Skeletal muscle tissue (tissue), 4 donors: Measurements from ENCODE around the gene ACACA. TPM values are rescaled to one million over a fixed set of nuclear protein-coding genes. Genes with fewer than 3 reads are reported as not detected.

Source experiments
- H3K27ac ChIP-seq: one replicate; pipeline ENCODE4 v1.7.0; 2013; ENCODE audit warnings: mild to moderate bottlenecking, low read depth, low read length, inconsistent platforms
- H3K27me3 ChIP-seq, 3 donors: one replicate each; pipeline ENCODE4 v1.7.0; 2013; ENCODE audit warnings: low read length in 3 of 3; ENCODE audit not compliant: control insufficient read depth in 3 of 3, insufficient read depth in 3 of 3
- H3K36me3 ChIP-seq, 3 donors: one replicate each; pipeline ENCODE4 v1.7.0; 2013; ENCODE audit warnings: low read length in 3 of 3; ENCODE audit not compliant: control insufficient read depth in 3 of 3, insufficient read depth in 3 of 3
- H3K4me1 ChIP-seq, 3 donors: one replicate each; pipeline ENCODE4 v1.7.0; 2013; ENCODE audit warnings: low read length in 3 of 3, mild to moderate bottlenecking in 3 of 3; ENCODE audit not compliant: control insufficient read depth in 3 of 3, insufficient read depth in 3 of 3
- H3K4me3 ChIP-seq, 3 donors: one replicate each; pipeline ENCODE4 v1.7.0; 2013; ENCODE audit warnings: low read length in 3 of 3
- H3K9ac ChIP-seq, 3 donors: one replicate each; pipeline ENCODE4 v1.7.0; 2013; ENCODE audit warnings: low read length in 3 of 3, mild to moderate bottlenecking in 3 of 3, moderate library complexity in 2 of 3, low read depth in 1 of 3
- H3K9me3 ChIP-seq, 3 donors: one replicate each; pipeline ENCODE4 v1.7.0; 2013; ENCODE audit warnings: low read length in 3 of 3; ENCODE audit not compliant: control insufficient read depth in 3 of 3
- total RNA-seq: library from RNA; depleted of rRNA; stranded (reverse); fragments of >200 nt; gene quantifications from one replicate; pipeline ENCODE4 v1.2.3, GENCODE V29; 2014
- donor health status: Osteomylitis.

ACACA gene
- total RNA-seq, 1 donor from 2014 or later, result 26.6 TPM

- Histone ChIP-seq H3K4me1 (peaks cover 4 to 11% (median 7%) of the 10 kb centered on the region in 3 donors), H3K27ac (peak overlapping the region; percentile 28)
Measured at GRCh38 chr17:37089956-37090355, 316.7 kb downstream of the ACACA start.

DNA sequence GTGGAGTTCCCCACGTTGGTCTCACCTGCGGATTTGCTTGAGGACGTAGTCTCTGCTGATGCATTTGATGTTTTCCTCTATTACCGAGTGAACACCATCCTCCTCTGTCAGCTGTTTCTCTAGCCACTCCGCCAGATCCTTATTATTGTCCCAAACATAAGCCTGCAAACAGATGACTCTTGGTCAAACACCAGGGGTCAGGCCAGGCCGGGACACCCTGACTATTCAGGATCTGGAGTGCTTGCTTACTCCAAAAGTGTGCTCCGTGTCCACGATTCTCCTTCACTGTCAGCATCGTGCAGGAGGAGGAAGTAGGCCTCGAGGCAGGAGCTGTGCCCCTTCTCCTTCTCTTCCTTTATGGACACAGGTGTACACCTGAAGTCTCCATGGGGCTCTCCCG, 317.7 kb downstream of the ACACA start:
- H3K4me3 ChIP-seq, result no peak overlapping the region
- H3K9me3 ChIP-seq, result no peaks in the 10 kb centered on the region
- no peaks in the 10 kb centered on the region for H3K27me3 ChIP-seq
- no peak overlapping the region for H3K9ac ChIP-seq
- H3K27ac ChIP-seq, result no peak overlapping the region
- H3K4me1 ChIP-seq, result peaks cover 4 to 11% (median 7%) of the 10 kb centered on the region in 3 donors
- H3K36me3 ChIP-seq, result peaks cover 33 to 47% (median 36%) of the 10 kb centered on the region in 3 donors

More at GRCh38 chr17:37089956-37090355, 316.7 kb downstream of the ACACA start:
- Histone ChIP-seq H3K4me3 (no peak overlapping the region), H3K36me3 (peaks cover 36 to 52% (median 36%) of the 10 kb centered on the region in 3 donors), H3K9ac (no peak overlapping the region), H3K9me3 (no peaks in the 10 kb centered on the region), H3K27me3 (no peaks in the 10 kb centered on the region)

GRCh38 chr17:37088459-37088858, 318.2 kb downstream of the ACACA start:
- peaks cover 33 to 42% (median 35%) of the 10 kb centered on the region in 3 donors for H3K36me3 ChIP-seq
- peaks cover 4 to 11% (median 7%) of the 10 kb centered on the region in 3 donors for H3K4me1 ChIP-seq
- H3K9me3 ChIP-seq, result no peaks in the 10 kb centered on the region
- no peak overlapping the region for H3K4me3 ChIP-seq
- no peaks in the 10 kb centered on the region for H3K27me3 ChIP-seq
- H3K9ac ChIP-seq, result no peak overlapping the region
- H3K27ac ChIP-seq, result no peak overlapping the region

DNA sequence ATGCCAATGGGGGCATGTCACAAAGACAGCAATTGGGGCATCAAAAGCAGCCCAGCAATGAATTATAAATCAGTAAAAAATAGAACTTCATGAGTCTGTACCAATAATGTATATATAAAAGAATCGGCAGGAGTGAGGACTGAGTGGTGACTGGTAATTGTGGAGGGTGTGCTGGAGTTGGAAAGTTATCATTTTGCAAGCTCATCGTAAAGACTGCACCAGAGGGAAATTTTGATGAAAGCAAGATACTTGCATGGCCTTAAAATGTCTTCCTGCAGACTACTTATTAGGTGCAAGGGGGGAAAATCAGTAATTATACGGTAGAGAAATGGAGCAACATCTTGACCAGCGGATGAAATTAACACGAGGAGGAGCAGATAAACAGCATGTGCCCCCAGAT, 319.0 kb downstream of the ACACA start:
- Histone ChIP-seq H3K36me3 (peaks cover 30 to 39% (median 33%) of the 10 kb centered on the region in 3 donors), H3K9ac (no peak overlapping the region), H3K27me3 (no peaks in the 10 kb centered on the region), H3K4me1 (peaks cover 4 to 11% (median 7%) of the 10 kb centered on the region in 3 donors), H3K4me3 (no peak overlapping the region), H3K27ac (no peak overlapping the region), H3K9me3 (no peaks in the 10 kb centered on the region)

DNA sequence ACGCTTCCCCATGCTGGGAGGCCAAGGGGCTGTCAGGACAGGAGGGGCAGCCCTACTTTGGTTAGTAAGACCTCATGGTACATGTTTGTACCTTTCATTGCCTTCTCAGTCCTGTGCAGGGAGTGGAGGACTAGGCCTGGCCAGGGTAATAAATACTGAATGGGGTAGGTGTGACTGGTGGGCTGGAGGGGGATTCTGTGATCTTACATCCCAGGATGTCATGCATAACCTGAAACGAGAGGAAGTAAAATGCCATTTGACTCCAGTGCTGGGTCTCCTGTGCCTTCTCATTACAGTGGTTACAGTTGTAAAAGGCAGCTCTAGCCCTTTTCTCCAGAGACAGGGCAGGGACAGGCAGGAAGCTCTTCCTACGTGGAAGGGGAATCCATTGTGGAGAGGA, 319.7 kb downstream of the ACACA start:
- Histone ChIP-seq H3K27me3 (no peaks in the 10 kb centered on the region), H3K9me3 (no peaks in the 10 kb centered on the region), H3K4me3 (no peak overlapping the region), H3K9ac (no peak overlapping the region), H3K36me3 (peaks cover 30 to 37% (median 33%) of the 10 kb centered on the region in 3 donors), H3K27ac (no peak overlapping the region), H3K4me1 (peaks cover 4 to 11% (median 7%) of the 10 kb centered on the region in 3 donors)

GRCh38 chr17:37086334-37086733, 320.3 kb downstream of the ACACA start:
- H3K36me3 ChIP-seq, result peaks cover 30 to 37% (median 33%) of the 10 kb centered on the region in 3 donors
- no peaks in the 10 kb centered on the region for H3K9me3 ChIP-seq
- H3K27ac ChIP-seq, result no peak overlapping the region
- no peak overlapping the region for H3K4me3 ChIP-seq
- no peak overlapping the region for H3K9ac ChIP-seq
- H3K4me1 ChIP-seq, result peaks cover 4 to 11% (median 4%) of the 10 kb centered on the region in 3 donors
- H3K27me3 ChIP-seq, result no peaks in the 10 kb centered on the region

DNA sequence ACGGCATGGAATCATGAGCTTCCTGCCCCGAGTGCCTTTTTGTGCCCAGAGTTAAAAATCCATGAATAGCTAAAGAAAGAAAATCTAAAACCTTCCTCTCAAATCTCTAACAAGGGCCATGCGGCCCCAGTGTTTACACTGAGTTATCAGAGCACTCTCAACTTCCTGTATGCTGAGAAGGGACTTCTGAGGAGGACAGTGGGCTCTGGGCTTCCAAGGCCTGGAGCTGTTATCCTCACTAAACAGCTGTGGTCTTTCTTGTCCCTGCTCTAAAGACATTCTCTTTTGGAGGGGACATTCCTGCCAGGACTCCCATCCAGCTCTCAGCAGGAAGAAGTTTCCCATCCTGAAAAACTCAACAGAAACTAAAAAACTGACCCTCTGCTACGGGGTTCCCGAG, 322.3 kb downstream of the ACACA start:
- Histone ChIP-seq H3K9me3 (no peaks in the 10 kb centered on the region), H3K4me1 (peaks cover 0 to 7% (median 0%) of the 10 kb centered on the region in 3 donors), H3K4me3 (no peak overlapping the region), H3K27ac (no peak overlapping the region), H3K9ac (no peak overlapping the region), H3K36me3 (peaks cover 24 to 34% (median 32%) of the 10 kb centered on the region in 3 donors), H3K27me3 (no peaks in the 10 kb centered on the region)

DNA sequence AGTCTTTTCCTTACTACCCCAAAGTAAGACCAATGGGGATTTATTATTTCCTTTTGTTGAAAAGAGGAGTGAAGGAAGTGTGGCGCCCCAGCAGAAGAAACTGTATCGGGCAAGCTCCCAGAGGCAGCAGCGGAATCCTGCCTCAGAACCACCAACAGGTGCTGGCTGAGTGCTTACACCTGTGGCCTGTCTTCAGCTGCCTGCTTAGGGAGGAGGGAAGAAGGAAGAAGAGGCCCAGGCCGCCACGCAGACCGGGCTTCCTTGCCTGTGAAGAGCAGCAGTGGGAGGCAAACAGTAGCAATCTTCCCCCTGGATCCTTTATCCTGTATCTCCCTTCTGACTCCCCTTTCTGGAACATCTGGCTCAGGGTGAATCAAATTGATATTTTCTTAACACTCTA, 323.2 kb downstream of the ACACA start:
- H3K27me3 ChIP-seq, result no peaks in the 10 kb centered on the region
- no peak overlapping the region for H3K9ac ChIP-seq
- no peak overlapping the region for H3K4me3 ChIP-seq
- no peaks in the 10 kb centered on the region for H3K9me3 ChIP-seq
- no peaks in the 10 kb centered on the region for H3K4me1 ChIP-seq
- peaks cover 19 to 29% (median 26%) of the 10 kb centered on the region in 3 donors for H3K36me3 ChIP-seq
- H3K27ac ChIP-seq, result no peak overlapping the region

GRCh38 chr17:37082985-37083384, 323.7 kb downstream of the ACACA start:
- Histone ChIP-seq H3K4me1 (no peaks in the 10 kb centered on the region), H3K36me3 (peaks cover 19 to 26% (median 26%) of the 10 kb centered on the region in 3 donors), H3K27me3 (no peaks in the 10 kb centered on the region), H3K9me3 (no peaks in the 10 kb centered on the region), H3K27ac (no peak overlapping the region), H3K4me3 (no peak overlapping the region), H3K9ac (no peak overlapping the region)

DNA sequence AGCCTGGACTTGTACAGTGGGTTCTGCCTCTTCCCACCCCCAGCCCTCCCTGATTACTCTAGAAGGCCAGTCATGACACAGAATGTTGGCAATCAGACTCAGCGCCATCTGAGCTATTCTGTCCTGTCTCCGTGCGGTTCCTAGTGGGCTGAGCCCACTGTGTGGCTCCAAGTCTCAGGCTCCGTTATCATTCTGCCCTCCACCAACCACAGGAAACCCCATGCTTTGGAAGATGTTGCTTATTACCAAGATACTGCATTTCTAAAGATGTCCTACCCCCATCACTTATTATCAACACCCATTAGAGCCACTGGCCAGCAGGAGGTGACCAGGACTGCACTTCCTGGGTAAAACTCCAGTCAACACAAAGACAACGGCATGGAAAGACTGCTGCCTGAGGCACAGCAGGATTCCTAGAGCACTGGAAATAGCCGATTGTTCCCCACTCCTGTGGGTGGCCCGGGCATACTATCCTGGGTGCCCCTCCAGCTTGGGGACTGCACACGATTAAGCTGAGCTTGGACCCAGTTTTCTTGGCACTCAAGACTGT, 324.2 kb downstream of the ACACA start:
- H3K36me3 ChIP-seq, result peaks cover 19 to 26% (median 23%) of the 10 kb centered on the region in 3 donors
- H3K27ac ChIP-seq, result no peak overlapping the region
- no peak overlapping the region for H3K4me3 ChIP-seq
- H3K9ac ChIP-seq, result no peak overlapping the region
- H3K4me1 ChIP-seq, result no peaks in the 10 kb centered on the region
- no peaks in the 10 kb centered on the region for H3K27me3 ChIP-seq
- no peaks in the 10 kb centered on the region for H3K9me3 ChIP-seq
